ENCODE data around the gene YWHAG. TPM values are rescaled to one million over a fixed set of nuclear protein-coding genes. Genes with fewer than 3 reads are reported as not detected.
A peak's percentile ranks its signal among the peaks of the same experiment; 100 is the strongest.

Gene YWHAG
- total and polyA plus RNA-seq, 2 experiments from 2014 or later: 82.2 to 179 TPM

- Mint-ChIP-seq H3K27me3 (ENCODE audit: insufficient read depth, low read depth, poor library complexity) (peaks cover 52% of the 10 kb centered on the region), H3K36me3 (ENCODE audit: low read depth) (peaks cover 5% of the 10 kb centered on the region; the same call in 2 of the 3 replicates), H3K27ac (no peak overlapping the region), H3K4me1 (peaks cover 21% of the 10 kb centered on the region), H3K9me3 (peaks cover 2% of the 10 kb centered on the region; the same call in 2 of the 3 replicates), H3K4me3 (peak overlapping the region; percentile 92)
- peak overlapping the region; percentile 87 for H3K4me2 ChIP-seq
- peak overlapping the region; percentile 43; the same call in 1 of the 2 replicates for H2AFZ ChIP-seq
- H3K79me2 ChIP-seq (replicated peaks; ENCODE audit: insufficient read depth): no peaks in the 10 kb centered on the region
- H3K4me1 ChIP-seq (ENCODE audit: insufficient read depth): peaks cover 9% of the 10 kb centered on the region
- H3K36me3 ChIP-seq (ENCODE audit: insufficient read depth): no peaks in the 10 kb centered on the region
- TF ChIP-seq POLR2AphosphoS5 (IDR thresholded peaks at IDR 0.05; ENCODE audit: low read depth) (peak; percentile 66), NANOG (IDR thresholded peaks at IDR 0.05; ENCODE audit: borderline replicate concordance) (no peak), ZNF331 (CRISPR knock-in tag; IDR thresholded peaks at IDR 0.05; ENCODE audit: low read depth) (no peak), EZH2 (IDR thresholded peaks at IDR 0.05; ENCODE audit: low read depth, unreplicated experiment) (no peak)
- H3K4me3 ChIP-seq: peak overlapping the region; percentile 76
- H4K20me1 ChIP-seq (replicated peaks; ENCODE audit: insufficient read depth): no peaks in the 10 kb centered on the region; the same call in 1 of the 2 replicates
- no peaks in the 10 kb centered on the region for H3K9me2 ChIP-seq (ENCODE audit: insufficient read depth)
- H3F3A ChIP-seq (replicated peaks; ENCODE audit: low read depth): peaks cover 7% of the 10 kb centered on the region; the same call in 1 of the 2 replicates
- DNase-seq (ENCODE audit: low spot score): peak; percentile 81
- H3K27me3 ChIP-seq (ENCODE audit: insufficient read depth): peaks cover 56% of the 10 kb centered on the region
- H3K27ac ChIP-seq (ENCODE audit: low read depth): no peak overlapping the region
- ATAC-seq: peak; percentile 70
Observed at GRCh38 chr7:76282344-76283253, 76.2 kb downstream of the YWHAG start.

DNA sequence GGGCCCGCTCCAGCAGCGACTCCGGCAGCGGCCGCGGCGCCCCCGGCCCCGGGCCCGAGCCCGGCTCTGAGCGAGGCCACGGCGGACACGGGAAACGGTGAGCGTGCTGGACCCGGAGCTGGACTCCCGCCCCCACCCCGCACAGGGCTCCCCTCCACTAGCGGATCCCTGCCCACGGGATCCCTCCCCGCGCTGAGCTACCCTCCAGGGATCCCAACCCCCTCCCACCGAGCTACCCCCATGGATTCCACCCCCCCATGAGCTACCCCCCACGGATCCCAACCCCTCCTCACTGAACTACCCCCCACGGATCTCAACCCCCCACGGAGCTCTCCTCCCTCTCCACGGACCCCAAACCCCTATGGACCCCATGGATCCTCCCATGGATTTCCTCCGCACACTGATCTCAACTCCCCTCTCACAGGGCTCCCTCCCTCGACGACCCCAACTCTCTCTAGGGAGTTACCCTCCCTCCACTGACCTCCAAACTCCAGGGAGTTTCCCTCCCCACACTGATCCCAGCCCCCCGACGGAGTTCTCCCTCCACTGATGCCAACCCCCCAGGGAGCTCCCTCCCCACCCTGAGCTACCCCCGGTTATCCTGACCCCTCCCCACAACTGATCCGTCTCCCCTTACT lies 77.0 kb downstream of the YWHAG start:
- H3K36me3 Mint-ChIP-seq (ENCODE audit: low read depth): peaks cover 5% of the 10 kb centered on the region; the same call in 2 of the 3 replicates
- Histone ChIP-seq H3K79me2 (replicated peaks; ENCODE audit: insufficient read depth) (no peaks in the 10 kb centered on the region), H2AFZ (no peak overlapping the region), H4K20me1 (replicated peaks; ENCODE audit: insufficient read depth) (no peaks in the 10 kb centered on the region; the same call in 1 of the 2 replicates), H3K27ac (ENCODE audit: low read depth) (no peak overlapping the region), H3K4me1 (ENCODE audit: insufficient read depth) (peaks cover 9% of the 10 kb centered on the region), H3K36me3 (ENCODE audit: insufficient read depth) (no peaks in the 10 kb centered on the region), H3K4me3 (peak overlapping the region; percentile 76), H3F3A (replicated peaks; ENCODE audit: low read depth) (peaks cover 7% of the 10 kb centered on the region; the same call in 1 of the 2 replicates), H3K9me2 (ENCODE audit: insufficient read depth) (no peaks in the 10 kb centered on the region), H3K27me3 (ENCODE audit: insufficient read depth) (peaks cover 56% of the 10 kb centered on the region), H3K4me2 (peak overlapping the region; percentile 87)
- DNase-seq (ENCODE audit: low spot score): peak; percentile 72
- ATAC-seq: peak; percentile 16
- no peak overlapping the region for H3K27ac Mint-ChIP-seq
- H3K4me3 Mint-ChIP-seq: peak overlapping the region; percentile 92
- H3K4me1 Mint-ChIP-seq: peaks cover 21% of the 10 kb centered on the region
- peaks cover 54% of the 10 kb centered on the region for H3K27me3 Mint-ChIP-seq (ENCODE audit: insufficient read depth, low read depth, poor library complexity)
- peaks cover 2% of the 10 kb centered on the region; the same call in 2 of the 3 replicates for H3K9me3 Mint-ChIP-seq
- no peak for TF ChIP-seq ZNF114 (CRISPR knock-in tag; IDR thresholded peaks at IDR 0.05)
- TF ChIP-seq, protein P1, sequence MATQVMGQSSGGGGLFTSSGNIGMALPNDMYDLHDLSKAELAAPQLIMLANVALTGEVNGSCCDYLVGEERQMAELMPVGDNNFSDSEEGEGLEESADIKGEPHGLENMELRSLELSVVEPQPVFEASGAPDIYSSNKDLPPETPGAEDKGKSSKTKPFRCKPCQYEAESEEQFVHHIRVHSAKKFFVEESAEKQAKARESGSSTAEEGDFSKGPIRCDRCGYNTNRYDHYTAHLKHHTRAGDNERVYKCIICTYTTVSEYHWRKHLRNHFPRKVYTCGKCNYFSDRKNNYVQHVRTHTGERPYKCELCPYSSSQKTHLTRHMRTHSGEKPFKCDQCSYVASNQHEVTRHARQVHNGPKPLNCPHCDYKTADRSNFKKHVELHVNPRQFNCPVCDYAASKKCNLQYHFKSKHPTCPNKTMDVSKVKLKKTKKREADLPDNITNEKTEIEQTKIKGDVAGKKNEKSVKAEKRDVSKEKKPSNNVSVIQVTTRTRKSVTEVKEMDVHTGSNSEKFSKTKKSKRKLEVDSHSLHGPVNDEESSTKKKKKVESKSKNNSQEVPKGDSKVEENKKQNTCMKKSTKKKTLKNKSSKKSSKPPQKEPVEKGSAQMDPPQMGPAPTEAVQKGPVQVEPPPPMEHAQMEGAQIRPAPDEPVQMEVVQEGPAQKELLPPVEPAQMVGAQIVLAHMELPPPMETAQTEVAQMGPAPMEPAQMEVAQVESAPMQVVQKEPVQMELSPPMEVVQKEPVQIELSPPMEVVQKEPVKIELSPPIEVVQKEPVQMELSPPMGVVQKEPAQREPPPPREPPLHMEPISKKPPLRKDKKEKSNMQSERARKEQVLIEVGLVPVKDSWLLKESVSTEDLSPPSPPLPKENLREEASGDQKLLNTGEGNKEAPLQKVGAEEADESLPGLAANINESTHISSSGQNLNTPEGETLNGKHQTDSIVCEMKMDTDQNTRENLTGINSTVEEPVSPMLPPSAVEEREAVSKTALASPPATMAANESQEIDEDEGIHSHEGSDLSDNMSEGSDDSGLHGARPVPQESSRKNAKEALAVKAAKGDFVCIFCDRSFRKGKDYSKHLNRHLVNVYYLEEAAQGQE (IDR thresholded peaks at IDR 0.05; ENCODE audit: unreplicated experiment): no peak
- no peak for TF ChIP-seq EZH2phosphoT487 (IDR thresholded peaks at IDR 0.05; ENCODE audit: unreplicated experiment)
- no peak for TF ChIP-seq ZNF331 (CRISPR knock-in tag; IDR thresholded peaks at IDR 0.05; ENCODE audit: low read depth)
- TF ChIP-seq STAT1 (IDR thresholded peaks at IDR 0.05; ENCODE audit: unreplicated experiment): no peak
- no peak for TF ChIP-seq POLR2AphosphoS5 (IDR thresholded peaks at IDR 0.05; ENCODE audit: low read depth)
- TF ChIP-seq NANOG (IDR thresholded peaks at IDR 0.05; ENCODE audit: borderline replicate concordance): no peak
- no peak for TF ChIP-seq CREB1 (CRISPR knock-in tag; IDR thresholded peaks at IDR 0.05; ENCODE audit: low read depth)
- TF ChIP-seq CTCF (conservative IDR thresholded peaks at IDR 0.05; ENCODE audit: low read depth in 2 of 2): no peak
